A549 (cell line): ENCODE data around the gene CBX4.

Source experiments
- CTCF ChIP-seq: fragments of >200 bp; sonication (Bioruptor Twin); formaldehyde crosslinking; IDR thresholded peaks from 3 replicates; pipeline ENCODE4 v1.5.1; 2016
- ESRRA ChIP-seq: fragments of 150-350 bp; IDR thresholded peaks from 2 replicates; pipeline ENCODE4 v1.6.1; 2014; ENCODE audit warnings: mild to moderate bottlenecking, low read length, borderline replicate concordance
- HES2 ChIP-seq: fragments of >200 bp; sonication (Bioruptor Twin); formaldehyde crosslinking; IDR thresholded peaks from 2 replicates; pipeline ENCODE4 v1.6.1; 2016
- POLR2A ChIP-seq: IDR thresholded peaks from 2 replicates; pipeline ENCODE4 v1.6.1; 2012; ENCODE audit warnings: mild to moderate bottlenecking, low read length
- RARB ChIP-seq: fragments of 250-450 bp; sonication (Bioruptor Pico); IDR thresholded peaks from 2 replicates; pipeline ENCODE4 v1.8.0; 2021; ENCODE audit warnings: mild to moderate bottlenecking, moderate library complexity
- REST ChIP-seq: fragments of 200-600 bp; sonication (generic); IDR thresholded peaks from 2 replicates; pipeline ENCODE4 v1.6.1; 2016; ENCODE audit warnings: antibody characterized with exemption, mild to moderate bottlenecking, moderate library complexity
- SREBF2 ChIP-seq: fragments of 450-650 bp; IDR thresholded peaks from 2 replicates; pipeline ENCODE4 v1.6.1; 2014; ENCODE audit warnings: mild to moderate bottlenecking, moderate library complexity
- TF ChIP-seq, protein P1 (sequence below): IDR thresholded peaks from 2 replicates; pipeline ENCODE4 v1.6.1; 2012

GRCh38 chr17:79820959-79821330 lies 18.3 kb downstream of the CBX4 start:
- TF ChIP-seq, protein P1, sequence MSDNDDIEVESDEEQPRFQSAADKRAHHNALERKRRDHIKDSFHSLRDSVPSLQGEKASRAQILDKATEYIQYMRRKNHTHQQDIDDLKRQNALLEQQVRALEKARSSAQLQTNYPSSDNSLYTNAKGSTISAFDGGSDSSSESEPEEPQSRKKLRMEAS: no peak
- TF ChIP-seq CTCF (no peak), POLR2A (no peak), HES2 (no peak), SREBF2 (no peak), REST (no peak), RARB (no peak), ESRRA (no peak)
